ENCODE data around the gene FOXO3B.
"Not testable (repeated sequence)": the region's sequence is repeated elsewhere in the genome, so short reads cannot be mapped to it uniquely, and the experiment has no call there.

Gene FOXO3B

DNA sequence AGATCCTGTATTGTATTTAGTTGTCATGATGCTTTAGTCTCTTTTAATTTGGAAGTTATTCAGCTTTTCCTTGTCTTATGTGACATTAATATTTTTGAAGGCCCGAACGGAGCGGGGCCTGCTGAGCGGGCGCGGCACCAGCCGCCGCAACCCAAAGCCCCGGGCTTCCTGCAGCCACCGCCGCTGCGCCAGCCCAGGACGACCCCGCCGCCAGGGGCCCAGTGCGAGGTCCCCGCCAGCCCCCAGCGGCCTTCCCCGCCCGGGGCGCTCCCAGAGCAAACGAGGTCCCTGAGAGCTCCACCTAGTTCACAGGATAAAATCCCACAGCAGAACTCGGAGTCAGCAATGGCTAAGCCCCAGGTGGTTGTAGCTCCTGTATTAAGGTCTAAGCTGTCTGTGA, 32.0 kb downstream of the FOXO3B start:
- DNase-seq (ENCODE audit: low spot score), result not testable (repeated sequence)

DNA sequence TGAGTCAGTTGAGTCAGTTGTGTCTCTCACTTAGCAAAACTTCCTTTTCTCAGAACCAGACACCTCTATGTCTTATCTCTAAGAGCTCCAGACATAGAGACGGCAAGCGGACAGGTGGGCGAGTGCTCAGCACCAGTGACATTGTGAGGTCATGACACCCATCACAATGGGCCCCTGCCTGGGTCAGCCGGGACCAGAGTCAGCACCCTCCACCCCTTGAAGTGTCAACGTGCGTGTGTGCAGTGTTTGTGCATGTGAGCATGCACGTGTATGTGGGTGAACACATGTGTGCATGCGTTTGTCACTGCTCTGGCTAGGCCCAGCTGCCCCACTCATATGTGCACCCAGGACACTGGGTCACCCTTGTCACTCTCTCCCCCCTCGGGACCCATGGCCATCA, 37.8 kb downstream of the FOXO3B start, which contains the start of gene TBC1D28:
Gene TBC1D28 (minus strand): TSS at position 101 of the 400 bp plus-strand sequence. CDS start 3,039 bp downstream, outside the sequence.
- DNase-seq (ENCODE audit: low spot score), result not testable (repeated sequence)

DNA sequence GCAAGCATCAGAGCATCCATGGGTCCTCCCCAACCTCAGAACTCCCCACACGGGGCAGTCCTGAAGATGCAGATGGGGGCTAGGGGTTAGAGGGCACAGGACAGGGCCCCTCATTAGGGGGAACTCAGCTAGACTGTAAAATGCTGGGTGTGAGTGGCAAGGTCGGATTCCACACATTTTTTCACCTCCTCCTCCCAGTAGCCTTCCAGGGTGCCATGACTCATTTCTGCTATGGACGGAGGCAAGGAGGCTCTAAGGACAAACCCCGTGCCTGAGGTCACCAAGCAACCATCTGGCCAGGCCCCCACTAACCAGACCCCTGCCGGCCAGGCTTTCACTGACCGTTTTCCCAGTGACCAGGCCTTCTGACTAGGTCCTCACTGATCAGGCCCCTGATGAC, 39.0 kb downstream of the FOXO3B start:
- not testable (repeated sequence) for DNase-seq (ENCODE audit: low spot score)

DNA sequence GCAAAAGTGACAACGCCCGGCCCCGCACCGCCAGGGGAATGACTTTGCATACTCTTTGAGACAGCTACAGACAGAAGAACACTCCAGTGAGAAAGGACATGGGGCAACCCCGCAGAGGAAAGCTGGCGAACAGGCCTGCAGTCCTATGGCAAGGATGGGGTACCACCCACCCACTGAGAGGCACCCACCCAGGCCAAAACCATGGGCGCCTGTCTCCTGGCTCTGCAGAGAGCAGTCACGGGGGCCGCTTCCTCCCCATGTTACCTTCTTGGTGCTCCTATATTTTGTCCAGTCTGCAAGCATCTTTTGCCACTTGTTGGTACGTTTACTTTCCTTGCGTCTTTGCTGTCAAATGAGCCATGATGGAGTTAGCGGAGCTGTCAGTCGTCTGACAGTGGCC, 43.8 kb downstream of the FOXO3B start:
- not testable (repeated sequence) for DNase-seq (ENCODE audit: low spot score)

DNA sequence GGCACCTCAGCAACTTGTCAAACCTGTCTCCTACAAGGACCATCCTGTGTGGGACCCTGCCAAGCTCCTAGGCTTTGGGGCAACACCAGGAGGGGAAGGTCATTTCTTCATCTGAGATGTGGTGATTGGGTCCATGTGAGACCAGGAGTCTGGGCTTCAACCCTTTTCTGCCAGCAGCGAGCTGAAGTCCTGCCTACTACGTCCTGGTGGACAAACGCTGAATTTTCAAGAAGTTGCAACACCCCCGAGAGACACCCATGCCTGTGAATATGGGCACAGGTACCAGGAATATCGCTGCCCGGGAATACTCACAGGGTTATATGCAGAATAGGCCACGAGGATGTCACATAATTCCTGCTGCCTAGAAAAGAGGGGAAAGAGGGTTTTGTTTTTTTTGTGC, 45.9 kb downstream of the FOXO3B start:
- DNase-seq (ENCODE audit: low spot score), result not testable (repeated sequence)

DNA sequence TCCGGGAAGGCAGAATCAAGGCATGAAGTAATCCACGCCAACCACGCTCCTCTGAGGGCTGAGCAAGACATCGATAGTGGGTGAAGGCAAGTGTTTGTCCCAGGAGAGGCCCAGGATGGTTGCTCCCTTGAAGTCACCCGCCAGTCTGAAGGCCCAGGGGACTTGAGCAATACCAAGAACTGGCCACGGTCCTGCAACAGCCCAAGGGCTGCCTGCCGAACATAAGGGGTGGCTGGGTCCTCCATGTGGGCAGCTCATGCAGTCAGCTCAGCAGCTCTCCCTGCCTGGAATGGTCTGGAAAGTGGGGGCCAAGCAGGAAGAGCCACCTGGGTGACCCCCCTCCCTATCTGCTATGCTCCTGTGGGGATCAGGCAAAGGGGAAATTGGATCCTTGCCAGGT, 46.3 kb downstream of the FOXO3B start:
- DNase-seq (ENCODE audit: low spot score), result not testable (repeated sequence)

DNA sequence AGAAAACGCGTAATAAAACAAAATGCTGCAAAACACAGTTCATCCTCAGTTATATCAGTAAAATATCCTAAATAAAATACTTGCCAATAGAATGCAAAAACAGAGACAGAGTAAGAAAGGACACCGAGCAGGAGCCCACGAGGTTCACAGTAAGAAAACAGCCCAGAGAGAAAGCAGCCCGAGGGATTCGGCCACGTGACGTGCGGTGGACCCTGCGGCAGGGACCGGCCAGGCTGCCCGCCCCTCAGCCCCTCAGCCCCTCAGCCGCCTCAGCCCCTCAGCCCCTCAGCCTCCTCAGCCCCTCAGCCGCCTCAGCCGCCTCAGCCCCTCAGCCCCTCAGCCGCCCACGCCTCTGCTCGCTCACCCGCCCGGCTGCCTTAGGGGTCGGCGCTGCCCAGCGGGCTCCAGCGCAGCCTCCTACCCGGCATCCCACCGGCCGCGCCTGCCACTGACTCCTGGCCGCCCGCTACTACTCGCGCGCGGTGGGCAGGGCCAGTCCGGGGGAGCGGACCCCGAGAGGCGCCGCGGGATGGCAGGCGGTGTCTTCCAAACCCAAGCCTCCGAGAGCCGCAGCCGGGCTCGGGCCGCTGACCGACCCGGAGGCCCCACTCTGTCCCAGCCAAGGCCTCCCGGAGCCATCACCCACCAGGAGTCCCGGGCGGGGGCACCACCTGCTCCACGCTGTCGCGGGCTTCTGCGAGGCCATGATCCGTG, 47.4 kb downstream of the FOXO3B start:
- DNase-seq (ENCODE audit: low spot score), result not testable (repeated sequence)
